ENCODE results near the gene JAKMIP2. TPM values are rescaled to one million over a fixed set of nuclear protein-coding genes. Genes with fewer than 3 reads are reported as not detected.

JAKMIP2 gene
- total RNA-seq, 1 donor from 2014 or later, result 0.11 TPM

DNA sequence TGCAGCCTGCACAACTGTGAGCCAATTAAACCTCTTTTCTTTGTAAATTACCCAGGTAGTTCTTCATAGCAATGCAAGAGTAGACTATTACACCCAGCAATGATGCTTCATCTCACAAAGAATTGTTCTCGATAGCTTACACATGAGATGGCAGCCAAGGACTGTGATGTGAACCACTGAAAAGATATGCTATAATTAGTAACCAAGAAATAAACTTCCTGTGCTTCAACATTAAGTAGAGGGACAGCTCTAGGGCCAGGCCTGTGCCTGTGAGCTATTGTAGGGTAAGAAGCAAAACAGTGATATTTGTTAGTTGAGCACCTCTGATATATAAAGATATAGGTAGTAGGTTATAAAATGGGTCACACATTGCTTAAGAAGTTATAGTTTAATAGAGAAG is 230.9 kb downstream of the JAKMIP2 start:
- no peak for DNase-seq (ENCODE audit: low spot score)
- intact Hi-C loops (cut with DNase I), result no loop called here

DNA sequence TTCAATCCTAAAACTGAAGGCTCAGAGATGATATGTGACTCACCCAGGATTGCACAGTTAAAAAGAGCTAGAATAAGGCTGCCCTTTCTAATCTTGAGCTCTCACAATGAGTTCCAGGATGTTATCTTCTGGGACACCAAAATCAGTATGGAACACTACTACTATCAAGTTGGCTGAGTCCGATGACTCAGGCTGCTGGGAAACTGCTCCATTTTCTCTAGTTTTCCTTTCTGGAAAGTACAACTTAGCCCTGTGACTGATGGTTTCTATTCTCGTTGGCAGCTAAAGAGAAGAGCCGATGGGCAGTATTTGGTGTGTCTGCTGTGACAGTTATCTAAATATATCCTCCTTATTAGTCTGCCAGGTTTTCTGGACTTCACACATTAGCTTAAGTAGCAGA is 234.8 kb downstream of the JAKMIP2 start:
- no peak for DNase-seq (ENCODE audit: low spot score)
- intact Hi-C loops (cut with DNase I), result no loop called here

DNA sequence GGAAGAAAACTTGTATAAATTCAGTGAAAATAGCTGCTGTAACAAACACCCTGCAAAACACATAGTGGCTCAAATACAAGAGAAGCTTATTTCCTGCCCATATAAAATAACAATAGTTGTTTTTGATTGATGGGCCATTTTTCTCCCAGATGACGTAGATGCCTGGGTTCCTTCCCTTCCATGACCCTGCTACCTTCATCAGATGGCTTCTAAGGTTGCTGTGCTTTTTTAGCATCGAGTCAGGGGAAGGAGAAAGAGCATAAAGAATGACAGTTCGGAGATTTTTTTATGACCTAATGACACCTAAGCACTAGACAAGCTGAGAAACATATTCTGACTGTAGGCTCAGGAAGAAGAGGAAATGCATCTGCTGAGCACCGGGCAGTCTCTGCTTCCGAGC is 238.0 kb downstream of the JAKMIP2 start:
- intact Hi-C loops (cut with DNase I), result no loop called here

DNA sequence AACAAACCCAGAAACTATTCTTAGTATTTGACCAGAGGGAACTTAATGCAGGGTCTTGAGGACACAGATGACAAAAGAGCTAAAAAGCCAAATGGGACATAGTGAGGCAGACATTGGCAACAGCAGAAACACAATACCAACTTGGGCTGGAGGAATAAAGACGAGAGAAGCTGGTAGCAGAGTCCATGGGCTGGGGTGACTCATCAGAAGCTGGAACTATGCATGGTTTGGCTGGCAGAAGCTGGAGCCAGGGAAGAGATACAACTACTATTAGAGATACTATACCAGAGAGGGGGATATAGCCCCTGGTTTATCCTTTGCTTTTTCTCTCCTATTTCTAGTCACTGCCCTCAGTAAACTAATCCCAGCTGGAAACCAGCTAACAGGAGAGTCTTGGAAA is 243.5 kb downstream of the JAKMIP2 start:
- intact Hi-C loops (cut with DNase I), result no loop called here
- no peak for DNase-seq (ENCODE audit: low spot score)

More for the DNA sequence above, 238.0 kb downstream of the JAKMIP2 start:
- no peak for DNase-seq (ENCODE audit: low spot score)

DNA sequence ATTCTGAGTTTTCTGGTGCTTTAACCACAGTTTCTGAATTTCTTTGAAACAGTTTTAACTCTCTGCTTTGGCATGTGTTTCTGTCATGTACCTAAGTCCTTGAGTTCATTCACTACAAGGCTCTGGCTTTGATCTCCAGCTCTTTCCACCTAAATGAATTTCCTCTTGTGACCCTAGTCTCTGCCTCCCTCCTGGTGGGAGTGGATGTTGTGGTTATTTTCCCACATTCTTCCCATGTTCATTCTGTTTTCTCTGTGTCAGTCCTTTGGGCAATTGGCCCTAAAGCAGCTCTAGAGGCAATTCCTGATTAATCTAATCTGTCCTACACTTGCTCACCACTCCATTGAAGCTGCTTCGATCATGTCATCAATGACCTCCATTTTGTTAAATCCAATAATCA is 244.3 kb downstream of the JAKMIP2 start:
- intact Hi-C loops (cut with DNase I), result no loop called here
- DNase-seq (ENCODE audit: low spot score), result no peak

Other genes with a start within 250 kb of the JAKMIP2 start
- 1.8 TPM for gene SPINK1, start 48.9 kb upstream of the JAKMIP2 start, total RNA-seq
- not detected for gene SCGB3A2, start 96.0 kb upstream of the JAKMIP2 start, total RNA-seq
- 13.0 TPM for gene C5orf46, start 123.8 kb upstream of the JAKMIP2 start, total RNA-seq